Germinal center (tissue), 1 donor: Measurements from ENCODE around the gene CCDC152.
A peak's percentile ranks its signal among the peaks of the same experiment; 100 is the strongest.
"Not testable (repeated sequence)": the region's sequence is repeated elsewhere in the genome, so short reads cannot be mapped to it uniquely, and the experiment has no call there.

Experiments
- DNase-seq: peaks from one replicate; pipeline ENCODE4 v3.0.0; 2012; ENCODE audit warnings: mixed read lengths, low spot score

Gene CCDC152, protein sequence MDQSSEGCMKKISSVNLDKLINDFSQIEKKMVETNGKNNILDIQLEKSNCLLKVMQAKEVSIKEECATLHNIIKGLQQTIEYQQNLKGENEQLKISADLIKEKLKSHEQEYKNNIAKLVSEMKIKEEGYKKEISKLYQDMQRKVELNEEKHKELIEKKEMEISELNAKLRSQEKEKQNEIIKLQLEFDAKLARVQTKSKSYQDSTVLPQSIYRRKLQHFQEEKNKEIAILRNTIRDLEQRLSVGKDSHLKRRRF

DNA sequence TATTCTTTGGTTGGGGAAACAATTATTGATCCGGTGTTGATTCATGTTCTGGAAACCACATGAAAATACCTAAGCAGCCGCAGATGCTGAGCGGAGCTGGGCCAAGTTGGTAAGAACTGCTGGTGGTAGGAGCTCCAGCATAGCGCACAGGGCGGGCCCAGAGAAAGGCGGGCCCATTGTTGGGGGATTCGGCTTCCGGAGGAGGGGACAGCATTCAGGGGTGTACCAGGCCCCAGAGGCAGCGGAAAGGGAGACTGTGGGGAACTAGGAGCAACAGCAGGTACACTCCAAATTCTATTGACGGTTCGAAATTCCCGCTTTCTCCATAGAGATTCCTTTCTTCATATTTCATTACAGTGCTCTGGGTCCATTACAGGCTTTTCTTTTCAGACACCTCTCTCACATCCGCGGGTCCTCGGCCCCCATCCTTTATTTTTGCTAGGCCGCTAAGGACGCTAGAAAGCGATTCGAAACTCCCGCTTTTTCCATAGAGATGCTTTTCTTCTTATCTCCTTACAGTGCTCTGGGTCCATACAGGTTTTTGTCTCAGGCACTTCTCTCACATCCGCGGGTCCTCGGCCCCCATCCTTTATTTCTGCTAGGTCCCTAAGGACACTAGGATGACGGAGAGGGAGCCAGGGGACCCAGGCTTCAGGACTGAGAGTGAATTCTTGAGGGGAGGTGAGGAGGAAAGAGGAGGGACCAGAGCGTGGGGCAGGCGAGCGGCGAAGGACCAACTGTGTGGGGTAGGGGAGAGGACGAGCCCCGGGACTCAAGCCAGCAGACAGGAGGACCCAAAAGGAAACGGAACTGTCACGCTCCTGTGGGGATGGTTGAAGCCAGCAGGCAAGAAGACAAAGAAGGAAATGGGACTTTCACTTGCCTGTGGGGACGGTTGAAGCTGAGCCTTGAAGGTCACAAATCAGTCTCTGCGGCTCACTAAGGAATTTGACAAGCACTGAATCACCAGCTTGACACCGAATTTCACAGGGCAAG lies at the start of gene CCDC152:
TSS of gene CCDC152 (plus strand) at position 213 of the 996 bp plus-strand sequence. CDS start 2,304 bp downstream, outside the sequence.
- DNase-seq, result peak; percentile 36

DNA sequence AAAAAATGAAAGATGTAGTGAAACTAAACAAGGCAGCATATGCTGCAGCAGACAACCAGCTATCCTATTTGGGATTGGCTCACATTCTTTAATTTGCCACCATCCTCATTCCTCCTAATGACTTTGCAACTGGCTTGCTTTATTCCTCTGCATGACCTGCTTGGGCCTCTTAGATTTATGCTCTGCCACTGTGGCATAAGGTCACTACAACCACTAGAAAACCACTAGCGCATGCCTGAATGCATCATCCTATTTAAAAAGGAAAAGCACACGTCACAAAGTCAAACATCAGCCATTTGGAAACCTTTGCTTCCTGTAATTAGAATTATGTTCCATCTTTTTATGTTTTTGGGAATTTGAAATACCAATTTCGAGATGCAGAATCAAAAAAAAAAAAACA lies 40.8 kb upstream of the CCDC152 start:
- no peak for DNase-seq

DNA sequence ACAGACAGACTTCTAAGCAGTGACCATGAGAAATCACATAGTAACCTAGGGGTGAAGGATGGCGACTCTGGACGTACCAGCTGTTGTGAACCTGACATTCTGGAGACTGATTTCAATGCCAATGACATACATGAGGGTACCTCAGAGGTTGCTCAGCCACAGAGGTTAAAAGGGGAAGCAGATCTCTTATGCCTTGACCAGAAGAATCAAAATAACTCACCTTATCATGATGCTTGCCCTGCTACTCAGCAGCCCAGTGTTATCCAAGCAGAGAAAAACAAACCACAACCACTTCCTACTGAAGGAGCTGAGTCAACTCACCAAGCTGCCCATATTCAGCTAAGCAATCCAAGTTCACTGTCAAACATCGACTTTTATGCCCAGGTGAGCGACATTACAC lies 38.0 kb upstream of the CCDC152 start:
- no peak for DNase-seq

DNA sequence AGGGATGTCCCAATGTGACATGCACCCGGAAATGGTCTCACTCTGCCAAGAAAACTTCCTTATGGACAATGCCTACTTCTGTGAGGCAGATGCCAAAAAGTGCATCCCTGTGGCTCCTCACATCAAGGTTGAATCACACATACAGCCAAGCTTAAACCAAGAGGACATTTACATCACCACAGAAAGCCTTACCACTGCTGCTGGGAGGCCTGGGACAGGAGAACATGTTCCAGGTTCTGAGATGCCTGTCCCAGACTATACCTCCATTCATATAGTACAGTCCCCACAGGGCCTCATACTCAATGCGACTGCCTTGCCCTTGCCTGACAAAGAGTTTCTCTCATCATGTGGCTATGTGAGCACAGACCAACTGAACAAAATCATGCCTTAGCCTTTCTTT lies 37.6 kb upstream of the CCDC152 start:
- DNase-seq, result no peak

DNA sequence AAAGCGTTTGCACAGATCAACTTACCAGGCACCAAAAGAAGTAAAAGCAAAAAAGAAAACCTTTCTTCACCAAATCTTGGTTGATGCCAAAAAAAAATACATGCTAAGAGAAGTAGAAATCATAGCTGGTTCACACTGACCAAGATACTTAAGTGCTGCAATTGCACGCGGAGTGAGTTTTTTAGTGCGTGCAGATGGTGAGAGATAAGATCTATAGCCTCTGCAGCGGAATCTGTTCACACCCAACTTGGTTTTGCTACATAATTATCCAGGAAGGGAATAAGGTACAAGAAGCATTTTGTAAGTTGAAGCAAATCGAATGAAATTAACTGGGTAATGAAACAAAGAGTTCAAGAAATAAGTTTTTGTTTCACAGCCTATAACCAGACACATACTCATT lies 36.4 kb upstream of the CCDC152 start:
- no peak for DNase-seq

DNA sequence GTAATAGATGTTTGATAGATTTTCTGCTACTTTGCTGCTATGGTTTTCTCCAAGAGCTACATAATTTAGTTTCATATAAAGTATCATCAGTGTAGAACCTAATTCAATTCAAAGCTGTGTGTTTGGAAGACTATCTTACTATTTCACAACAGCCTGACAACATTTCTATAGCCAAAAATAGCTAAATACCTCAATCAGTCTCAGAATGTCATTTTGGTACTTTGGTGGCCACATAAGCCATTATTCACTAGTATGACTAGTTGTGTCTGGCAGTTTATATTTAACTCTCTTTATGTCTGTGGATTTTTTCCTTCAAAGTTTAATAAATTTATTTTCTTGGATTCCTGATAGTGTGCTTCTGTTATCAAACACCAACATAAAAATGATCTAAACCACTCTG lies 35.1 kb upstream of the CCDC152 start:
- no peak for DNase-seq

DNA sequence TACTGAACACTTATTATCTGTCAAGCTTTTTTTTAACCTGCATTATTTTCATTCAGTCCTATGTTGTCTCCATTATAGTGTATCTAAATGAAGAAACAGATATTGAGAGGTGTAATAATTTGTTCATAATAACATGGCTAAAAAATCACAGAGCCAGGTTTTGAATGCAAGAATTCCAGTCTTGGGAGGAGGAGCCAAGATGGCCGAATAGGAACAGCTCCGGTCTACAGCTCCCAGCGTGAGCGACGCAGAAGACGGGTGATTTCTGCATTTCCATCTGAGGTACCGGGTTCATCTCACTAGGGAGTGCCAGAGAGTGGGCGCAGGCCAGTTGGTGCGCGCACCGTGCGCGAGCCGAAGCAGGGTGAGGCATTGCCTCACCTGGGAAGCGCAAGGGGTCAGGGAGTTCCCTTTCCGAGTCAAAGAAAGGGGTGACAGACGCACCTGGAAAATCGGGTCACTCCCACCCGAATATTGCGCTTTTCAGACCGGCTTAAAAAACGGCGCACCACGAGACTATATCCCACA lies 22.0 kb upstream of the CCDC152 start:
- DNase-seq, result not testable (repeated sequence)

DNA sequence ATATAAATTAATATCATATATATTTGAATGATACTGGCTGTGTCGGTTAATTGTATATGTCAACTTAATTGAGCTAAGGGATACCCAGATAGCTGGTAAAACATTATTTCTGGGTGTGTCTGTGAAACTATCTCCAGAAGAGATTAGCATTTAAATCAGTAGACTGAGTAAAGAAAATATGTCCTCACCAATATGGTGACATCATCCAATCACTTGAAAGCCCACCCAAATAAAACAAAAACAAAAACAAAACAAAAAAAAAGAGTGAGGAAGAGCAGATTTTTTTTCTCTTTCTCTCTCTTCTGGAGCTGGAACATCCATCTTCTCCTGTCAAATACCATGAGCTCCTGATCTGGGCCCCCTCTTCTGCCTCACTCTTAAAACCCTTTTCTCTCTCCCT lies 15.7 kb upstream of the CCDC152 start:
- DNase-seq, result no peak

DNA sequence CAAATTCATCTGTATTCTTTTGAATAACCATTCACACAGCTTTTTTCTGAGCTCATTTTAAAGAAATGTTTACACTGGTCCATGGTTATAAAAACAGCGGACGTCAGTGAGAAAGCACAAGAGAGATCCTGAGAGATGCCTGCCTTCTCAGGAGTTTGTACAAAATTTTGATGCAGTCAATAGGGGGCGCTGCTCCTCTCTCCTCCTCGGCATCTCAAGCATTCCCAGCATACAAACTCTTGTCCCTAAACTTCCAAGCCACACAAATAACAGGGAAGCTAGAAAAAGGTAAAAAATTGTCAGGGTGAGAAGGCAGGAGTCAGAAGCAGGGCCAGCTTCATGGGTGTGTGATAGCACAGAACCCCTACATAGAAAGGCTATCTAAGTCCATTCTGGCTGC lies 11.2 kb upstream of the CCDC152 start:
- DNase-seq, result no peak

DNA sequence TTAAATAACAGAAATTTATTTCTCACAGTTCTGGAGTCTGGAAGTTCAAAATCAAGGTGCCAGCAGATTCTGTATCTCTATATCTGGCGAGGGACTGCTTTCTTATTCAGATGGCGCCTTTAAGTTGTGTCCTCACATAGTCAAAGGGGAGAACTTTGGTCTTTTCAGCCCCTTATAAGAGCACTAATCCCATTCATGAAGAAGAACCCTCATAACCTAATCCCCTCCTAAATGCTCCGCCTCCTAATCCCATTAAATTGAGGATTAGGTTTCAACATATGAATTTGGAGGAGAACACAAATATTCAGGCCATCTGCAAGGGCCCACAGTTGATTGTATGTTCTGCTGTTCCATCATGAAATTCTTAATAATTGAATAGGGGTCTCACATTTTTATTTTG lies 10.8 kb upstream of the CCDC152 start:
- DNase-seq, result no peak

DNA sequence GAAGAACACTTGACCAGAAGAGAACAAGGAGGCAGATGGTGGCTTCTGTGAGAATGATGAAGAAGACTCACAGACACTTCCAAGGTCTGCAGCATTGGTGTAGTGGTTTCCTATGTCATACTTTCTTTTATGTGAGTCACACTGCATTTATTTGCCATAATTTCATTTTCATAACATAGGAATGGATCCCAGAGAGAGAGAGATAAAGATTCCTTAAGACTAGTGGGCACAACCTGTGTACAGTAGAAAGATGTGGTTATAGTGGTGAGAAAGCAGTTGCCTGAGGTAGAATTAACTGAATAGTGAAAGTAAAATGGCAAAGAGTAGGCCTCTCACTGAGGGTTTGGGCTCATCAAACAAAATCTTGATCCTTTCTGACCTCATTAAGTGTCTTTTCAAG lies 7.6 kb upstream of the CCDC152 start:
- DNase-seq, result no peak

DNA sequence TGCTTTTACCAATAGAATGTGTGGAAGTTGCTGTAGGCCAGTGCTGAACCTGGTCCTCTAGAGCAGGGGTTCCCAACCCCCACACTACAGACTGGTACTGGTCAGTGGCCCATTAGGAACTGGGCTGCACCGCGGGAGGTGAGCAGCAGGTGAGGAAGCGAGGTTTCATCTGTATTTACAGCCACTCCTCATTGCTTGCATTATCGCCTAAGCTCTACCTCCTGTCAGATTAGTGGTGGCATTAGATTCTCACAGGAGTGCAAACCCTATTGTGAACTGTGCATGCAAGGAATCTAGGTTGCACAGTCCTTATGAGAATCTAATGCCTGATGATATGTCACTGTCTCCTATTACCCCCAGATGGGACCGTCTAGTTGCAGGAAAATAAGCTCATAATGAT lies 6.1 kb upstream of the CCDC152 start:
- no peak for DNase-seq

DNA sequence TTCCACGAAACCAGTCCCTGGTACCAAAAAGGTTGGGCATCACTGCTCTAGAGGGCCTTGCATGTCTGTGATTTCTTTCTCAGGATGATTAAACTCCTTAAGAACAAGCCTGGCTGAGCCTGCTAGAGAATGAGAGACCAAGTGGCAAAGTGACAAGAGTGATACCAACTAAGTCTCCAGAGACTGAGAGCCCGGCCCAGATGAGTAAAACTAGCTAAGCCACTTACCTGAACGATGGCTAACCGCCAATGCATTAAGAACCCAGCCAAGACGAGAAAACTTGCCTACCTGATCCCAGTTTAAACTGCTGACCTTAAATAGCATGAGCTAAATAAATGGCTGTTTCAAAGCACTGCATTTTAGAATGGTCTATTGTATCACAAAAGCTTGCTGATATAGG lies 5.6 kb upstream of the CCDC152 start:
- DNase-seq, result no peak

DNA sequence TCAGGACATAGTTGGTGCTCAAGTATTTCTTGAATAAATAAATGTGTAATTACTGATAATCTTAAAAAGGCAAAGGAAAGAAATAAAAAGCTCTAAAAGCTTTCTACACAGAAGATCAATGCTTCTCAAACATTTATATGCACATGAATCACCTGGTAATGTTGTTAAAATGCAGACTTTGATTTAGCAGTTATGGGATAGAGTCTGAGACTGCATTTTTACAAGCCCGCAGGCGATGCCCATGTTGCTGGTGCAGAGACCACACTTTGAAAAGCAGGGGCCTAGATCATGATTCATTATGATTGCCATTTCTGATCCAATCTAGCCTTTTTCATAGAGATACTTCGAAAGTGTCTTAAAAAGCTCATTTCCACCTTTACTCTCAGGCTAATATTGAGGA lies 3.5 kb upstream of the CCDC152 start:
- no peak for DNase-seq

DNA sequence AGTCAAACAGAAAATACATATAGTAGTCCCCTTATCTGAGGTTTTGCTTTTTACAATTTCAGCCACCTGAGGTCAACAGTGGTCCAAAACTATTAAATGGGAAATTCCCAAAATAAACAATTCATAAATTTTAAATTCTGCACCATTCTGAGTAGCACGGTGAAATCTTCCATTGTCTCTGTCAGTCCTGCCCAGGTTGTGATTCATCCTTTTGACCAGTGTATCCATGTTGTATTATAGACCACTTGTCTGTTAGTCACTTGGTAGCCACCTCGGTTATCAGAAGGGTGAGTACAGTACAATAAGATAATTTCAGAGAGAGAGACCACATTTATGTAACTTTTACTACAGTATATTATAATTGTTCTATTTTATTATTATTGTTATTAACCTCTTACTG lies 2.8 kb downstream of the CCDC152 start:
- no peak for DNase-seq

DNA sequence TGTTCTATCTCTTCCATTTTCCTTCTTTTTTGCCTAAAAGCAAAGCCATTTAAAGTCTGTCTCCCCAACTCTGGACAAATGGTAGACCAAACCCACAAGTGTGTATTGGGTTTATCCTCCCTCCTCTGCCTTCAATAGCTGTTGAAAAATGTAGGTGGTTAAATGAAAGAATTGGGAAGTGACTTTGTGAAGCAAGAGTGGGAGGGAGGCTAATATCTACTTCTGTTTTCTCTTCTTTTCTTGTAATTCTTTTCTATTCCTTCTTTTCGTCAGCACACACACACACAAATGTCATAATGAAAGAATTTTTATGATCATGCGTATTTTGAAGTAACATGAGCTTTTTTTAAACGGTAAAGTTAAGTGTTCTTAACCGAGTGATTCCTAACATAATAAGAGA lies 3.8 kb downstream of the CCDC152 start:
- DNase-seq, result no peak

DNA sequence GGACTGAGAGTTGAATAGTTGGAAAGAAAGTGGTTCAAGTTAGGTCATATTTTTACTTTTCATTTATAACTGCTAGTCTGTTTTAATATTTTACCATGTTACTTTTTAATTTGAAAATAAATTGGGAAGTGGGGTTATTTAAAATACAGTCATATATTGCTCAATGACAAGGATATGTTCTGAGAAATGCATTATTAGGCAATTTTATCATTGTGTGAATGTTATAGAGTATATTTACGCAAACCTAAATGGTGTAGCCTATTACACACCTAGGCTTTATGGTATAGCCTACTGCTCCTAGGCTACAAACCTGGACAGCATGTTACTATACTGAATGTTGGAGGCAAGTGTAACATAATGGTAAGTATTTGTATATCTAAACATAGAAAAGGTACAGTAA lies 5.2 kb downstream of the CCDC152 start:
- DNase-seq, result no peak

DNA sequence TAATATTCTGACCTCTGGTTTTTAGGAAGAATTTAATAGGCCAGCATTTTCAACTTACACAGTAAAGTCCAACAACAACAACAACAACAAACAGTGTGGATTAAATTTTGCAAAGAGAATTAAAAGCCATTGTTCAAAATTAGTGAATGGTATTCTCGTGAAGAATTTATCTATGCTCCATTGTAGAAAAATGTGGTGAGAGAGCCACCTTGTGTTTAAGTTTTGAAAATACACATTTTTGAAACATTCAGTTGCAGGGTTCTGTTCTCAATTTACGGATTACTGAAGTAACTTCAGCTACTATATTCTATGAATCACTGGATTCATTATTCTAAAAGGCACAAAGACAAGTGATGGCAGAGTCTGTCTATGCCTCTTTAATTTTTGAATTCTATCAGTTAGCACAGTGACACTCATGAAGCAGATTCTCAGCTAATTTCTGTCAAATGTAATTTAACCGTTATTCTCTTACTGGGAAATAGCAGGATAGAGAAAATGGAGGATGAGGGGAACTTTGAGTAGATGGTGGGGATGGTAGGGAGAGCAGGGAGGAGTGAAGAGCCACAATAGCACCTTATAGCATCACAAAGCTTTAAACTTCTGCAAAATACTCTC lies 11.0 kb downstream of the CCDC152 start:
- peak; percentile 4 for DNase-seq

DNA sequence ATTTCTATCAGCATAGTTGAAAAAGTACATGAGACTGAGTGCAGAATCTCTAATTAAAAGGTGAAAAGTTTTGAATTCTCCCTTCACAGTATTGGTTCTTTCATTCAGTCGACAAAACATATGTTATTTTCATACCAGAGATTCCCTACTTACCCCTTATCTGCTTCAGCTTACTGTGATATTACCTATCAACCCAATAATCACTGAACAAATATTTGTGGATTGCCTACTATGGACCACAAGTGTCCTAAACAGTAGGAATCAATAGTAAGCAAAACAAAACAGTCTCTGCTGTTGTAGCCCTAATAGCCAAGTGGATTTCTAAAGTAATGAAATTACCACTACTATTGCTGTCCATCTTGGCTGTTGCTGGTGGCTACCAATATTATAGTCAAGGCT lies 11.5 kb downstream of the CCDC152 start:
- no peak for DNase-seq

DNA sequence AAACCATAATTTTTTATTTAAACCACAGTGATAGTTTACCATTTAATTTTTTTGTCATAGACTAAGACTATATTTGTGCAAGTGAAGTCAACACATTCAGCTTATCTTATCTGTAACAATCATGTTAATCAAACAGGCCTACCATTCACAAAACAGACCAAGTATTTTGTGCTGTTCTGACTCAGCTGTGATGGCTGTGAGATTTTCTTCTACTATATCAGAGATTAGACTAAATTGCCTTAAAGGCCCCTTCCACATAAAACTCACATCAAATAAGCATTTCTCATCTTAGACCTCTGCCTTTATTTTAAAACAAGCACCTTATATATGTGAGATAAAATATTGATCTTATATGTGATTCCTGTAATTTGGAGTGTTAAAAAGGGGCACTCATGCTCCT lies 13.4 kb downstream of the CCDC152 start:
- DNase-seq, result no peak

DNA sequence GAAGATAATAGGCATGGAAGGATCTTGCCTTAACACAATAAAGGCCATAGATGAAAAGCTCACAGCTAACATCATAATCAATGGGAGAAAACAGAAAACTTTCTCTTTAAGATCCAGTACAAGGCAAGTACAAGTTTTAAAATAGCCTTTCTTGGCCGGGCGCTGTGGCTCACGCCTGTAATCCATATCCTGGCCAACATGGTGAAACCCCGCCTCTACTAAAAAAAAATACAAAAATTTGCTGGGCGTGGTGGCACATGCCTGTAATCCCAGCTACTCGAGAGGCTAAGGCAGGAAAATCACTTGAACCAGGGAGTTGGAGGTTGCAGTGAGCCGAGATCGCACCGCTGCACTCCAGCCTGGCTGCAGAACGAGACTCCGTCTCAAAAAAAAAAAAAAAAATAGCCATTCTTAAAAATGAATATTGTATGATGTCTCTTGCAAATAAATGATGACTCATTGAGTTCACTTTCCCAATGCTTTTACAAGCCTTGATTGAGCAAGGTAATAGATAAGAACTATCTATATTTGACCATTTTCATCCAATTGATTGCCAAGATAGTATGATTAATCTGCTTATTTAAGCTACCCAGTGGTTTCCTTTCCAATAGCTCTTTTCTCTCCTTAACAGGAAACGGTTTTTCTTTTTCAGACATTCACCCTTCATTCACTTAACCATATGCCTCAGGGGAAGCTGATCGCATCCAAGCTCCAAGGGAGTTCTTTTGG lies 15.8 kb downstream of the CCDC152 start:
- no peak for DNase-seq

DNA sequence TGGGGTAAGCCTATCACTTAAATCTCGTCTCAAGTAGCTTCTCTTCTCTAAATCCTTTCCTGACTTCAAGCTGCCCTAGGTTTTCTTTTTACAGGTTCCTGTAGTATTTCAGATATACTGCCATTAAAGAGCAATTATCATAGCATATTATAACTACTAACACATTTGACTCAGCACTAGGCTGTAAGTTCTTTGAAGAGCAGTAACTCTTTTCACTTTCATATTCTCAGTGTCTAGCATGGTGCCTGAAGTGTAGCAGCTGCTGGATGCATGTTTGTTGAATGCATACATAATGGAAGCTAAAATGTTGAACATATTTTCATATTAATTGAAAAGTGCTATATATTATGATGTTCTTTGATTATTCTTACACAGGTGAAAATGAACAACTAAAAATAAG lies 22.5 kb downstream of the CCDC152 start:
- DNase-seq, result no peak
